ENCODE data around the gene BCAR3.

BCAR3 gene

DNA sequence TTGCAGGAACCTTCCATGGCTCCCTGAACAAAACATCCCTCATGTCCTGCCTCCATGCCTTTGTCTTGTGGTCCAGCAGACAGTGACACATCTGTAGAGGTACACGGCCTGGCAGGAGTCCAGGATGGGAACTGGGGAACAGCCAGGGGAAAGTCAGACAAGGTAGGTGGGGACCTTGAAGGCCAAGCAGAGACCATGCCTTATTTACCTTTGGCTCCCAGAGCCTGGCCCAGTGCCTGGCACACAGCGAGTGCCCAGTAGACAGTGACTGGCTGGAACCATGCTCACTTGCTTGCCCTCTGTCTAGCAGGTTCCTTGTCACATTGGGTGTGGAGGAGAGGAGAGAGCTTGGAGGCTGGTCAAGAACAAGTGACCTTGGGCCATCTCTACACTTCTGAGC is 81.0 kb downstream of the BCAR3 start:
- TF ChIP-seq EZH2phosphoT487 (conservative IDR thresholded peaks at IDR 0.05; ENCODE audit: low read length): no peak
- no peaks in the 10 kb centered on the region for H3K9me2 ChIP-seq (replicated peaks; ENCODE audit: insufficient read depth, low read length)
- H2AFZ ChIP-seq (ENCODE audit: low read depth, low read length, severe bottlenecking): no peak overlapping the region
- no peaks in the 10 kb centered on the region for H4K20me1 ChIP-seq (ENCODE audit: low read depth, low read length)
- no peak overlapping the region for H3K9ac ChIP-seq (ENCODE audit: low read length)
- H3K27ac ChIP-seq (ENCODE audit: low read depth, low read length): no peak overlapping the region
- no peaks in the 10 kb centered on the region for H3K36me3 ChIP-seq (ENCODE audit: low read length)
- H3K4me2 ChIP-seq (ENCODE audit: low read depth, low read length, poor library complexity, severe bottlenecking): no peak overlapping the region
- H3K4me3 ChIP-seq (ENCODE audit: insufficient read depth, low read length, poor library complexity, severe bottlenecking): no peak overlapping the region
- H3K27me3 ChIP-seq (ENCODE audit: low read length): no peaks in the 10 kb centered on the region
- no peaks in the 10 kb centered on the region for H3K79me2 ChIP-seq (ENCODE audit: insufficient read depth, low read length)
- H3K9me3 ChIP-seq (ENCODE audit: insufficient read depth, low read length): no peaks in the 10 kb centered on the region
- H3F3A ChIP-seq (ENCODE audit: insufficient read depth): no peaks in the 10 kb centered on the region

DNA sequence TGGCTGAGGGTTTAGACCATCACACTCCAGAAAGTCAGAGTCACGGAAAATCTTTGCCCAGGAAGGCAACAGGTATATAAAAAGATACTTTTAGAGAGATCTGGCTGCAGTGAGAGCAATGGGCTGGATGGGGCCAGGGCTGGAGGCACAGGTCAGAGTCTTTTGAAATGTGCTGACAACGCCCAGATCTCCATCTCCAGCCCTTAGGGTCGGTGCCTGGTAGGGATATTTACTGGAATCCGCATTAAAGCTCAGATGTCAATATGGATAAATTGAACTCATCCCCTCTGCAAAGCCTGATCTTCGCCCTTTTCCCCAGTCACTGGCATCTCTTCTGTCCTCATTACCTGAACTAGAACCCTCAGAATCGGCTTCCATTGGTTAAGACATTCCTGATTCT is 82.2 kb downstream of the BCAR3 start:
- no peaks in the 10 kb centered on the region for H3K9me3 ChIP-seq (ENCODE audit: insufficient read depth, low read length)
- no peaks in the 10 kb centered on the region for H3F3A ChIP-seq (ENCODE audit: insufficient read depth)
- no peak overlapping the region for H3K4me2 ChIP-seq (ENCODE audit: low read depth, low read length, poor library complexity, severe bottlenecking)
- H2AFZ ChIP-seq (ENCODE audit: low read depth, low read length, severe bottlenecking): no peak overlapping the region
- H3K79me2 ChIP-seq (ENCODE audit: insufficient read depth, low read length): no peaks in the 10 kb centered on the region
- H3K27ac ChIP-seq (ENCODE audit: low read depth, low read length): no peak overlapping the region
- no peak overlapping the region for H3K9ac ChIP-seq (ENCODE audit: low read length)
- H3K27me3 ChIP-seq (ENCODE audit: low read length): no peaks in the 10 kb centered on the region
- TF ChIP-seq, protein P1, sequence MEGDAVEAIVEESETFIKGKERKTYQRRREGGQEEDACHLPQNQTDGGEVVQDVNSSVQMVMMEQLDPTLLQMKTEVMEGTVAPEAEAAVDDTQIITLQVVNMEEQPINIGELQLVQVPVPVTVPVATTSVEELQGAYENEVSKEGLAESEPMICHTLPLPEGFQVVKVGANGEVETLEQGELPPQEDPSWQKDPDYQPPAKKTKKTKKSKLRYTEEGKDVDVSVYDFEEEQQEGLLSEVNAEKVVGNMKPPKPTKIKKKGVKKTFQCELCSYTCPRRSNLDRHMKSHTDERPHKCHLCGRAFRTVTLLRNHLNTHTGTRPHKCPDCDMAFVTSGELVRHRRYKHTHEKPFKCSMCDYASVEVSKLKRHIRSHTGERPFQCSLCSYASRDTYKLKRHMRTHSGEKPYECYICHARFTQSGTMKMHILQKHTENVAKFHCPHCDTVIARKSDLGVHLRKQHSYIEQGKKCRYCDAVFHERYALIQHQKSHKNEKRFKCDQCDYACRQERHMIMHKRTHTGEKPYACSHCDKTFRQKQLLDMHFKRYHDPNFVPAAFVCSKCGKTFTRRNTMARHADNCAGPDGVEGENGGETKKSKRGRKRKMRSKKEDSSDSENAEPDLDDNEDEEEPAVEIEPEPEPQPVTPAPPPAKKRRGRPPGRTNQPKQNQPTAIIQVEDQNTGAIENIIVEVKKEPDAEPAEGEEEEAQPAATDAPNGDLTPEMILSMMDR (IDR thresholded peaks at IDR 0.05; ENCODE audit: insufficient read depth, low read length, poor library complexity, severe bottlenecking): no peak
- TF ChIP-seq EZH2phosphoT487 (conservative IDR thresholded peaks at IDR 0.05; ENCODE audit: low read length): no peak
- H3K9me2 ChIP-seq (replicated peaks; ENCODE audit: insufficient read depth, low read length): no peaks in the 10 kb centered on the region
- no peaks in the 10 kb centered on the region for H3K36me3 ChIP-seq (ENCODE audit: low read length)
- no peak overlapping the region for H3K4me3 ChIP-seq (ENCODE audit: insufficient read depth, low read length, poor library complexity, severe bottlenecking)
- no peaks in the 10 kb centered on the region for H4K20me1 ChIP-seq (ENCODE audit: low read depth, low read length)

DNA sequence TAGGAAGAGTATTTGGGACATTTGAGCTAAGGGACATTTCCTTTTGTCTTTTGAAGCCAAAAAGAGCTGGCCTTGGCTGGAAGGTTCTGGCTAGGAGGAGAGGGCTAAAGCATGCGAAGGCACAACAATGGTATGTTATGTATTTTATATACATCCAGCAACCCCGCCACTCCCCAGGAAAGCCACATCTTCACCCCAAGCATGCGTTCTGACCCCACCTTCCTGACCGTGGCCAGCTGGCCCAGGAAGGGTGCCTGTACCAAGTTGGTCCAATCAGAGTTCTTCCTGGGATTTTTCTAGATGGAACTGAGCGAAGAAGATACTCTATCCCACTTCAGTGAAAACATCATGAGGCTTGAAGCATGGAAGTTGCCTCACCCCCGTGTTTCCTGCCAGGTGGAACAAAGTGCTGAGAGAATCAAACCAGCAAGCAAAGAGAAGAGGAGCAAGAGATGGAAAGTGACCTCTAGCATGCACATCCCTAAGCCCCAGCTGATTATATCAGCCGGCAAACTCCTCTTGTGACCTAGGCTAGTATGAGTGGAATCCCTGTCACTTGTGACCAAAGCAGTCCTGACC is 82.7 kb downstream of the BCAR3 start:
- no peaks in the 10 kb centered on the region for H3K36me3 ChIP-seq (ENCODE audit: low read length)
- no peaks in the 10 kb centered on the region for H3K27me3 ChIP-seq (ENCODE audit: low read length)
- no peak overlapping the region for H3K27ac ChIP-seq (ENCODE audit: low read depth, low read length)
- no peak overlapping the region for H3K9ac ChIP-seq (ENCODE audit: low read length)
- H3K9me3 ChIP-seq (ENCODE audit: insufficient read depth, low read length): no peaks in the 10 kb centered on the region
- no peak overlapping the region for H3K4me3 ChIP-seq (ENCODE audit: insufficient read depth, low read length, poor library complexity, severe bottlenecking)
- H3F3A ChIP-seq (ENCODE audit: insufficient read depth): no peaks in the 10 kb centered on the region
- H3K4me2 ChIP-seq (ENCODE audit: low read depth, low read length, poor library complexity, severe bottlenecking): no peak overlapping the region
- H3K79me2 ChIP-seq (ENCODE audit: insufficient read depth, low read length): no peaks in the 10 kb centered on the region
- H4K20me1 ChIP-seq (ENCODE audit: low read depth, low read length): no peaks in the 10 kb centered on the region
- no peaks in the 10 kb centered on the region for H3K9me2 ChIP-seq (replicated peaks; ENCODE audit: insufficient read depth, low read length)
- H2AFZ ChIP-seq (ENCODE audit: low read depth, low read length, severe bottlenecking): no peak overlapping the region
- TF ChIP-seq, protein P1 (IDR thresholded peaks at IDR 0.05; ENCODE audit: insufficient read depth, low read length, poor library complexity, severe bottlenecking): no peak

DNA sequence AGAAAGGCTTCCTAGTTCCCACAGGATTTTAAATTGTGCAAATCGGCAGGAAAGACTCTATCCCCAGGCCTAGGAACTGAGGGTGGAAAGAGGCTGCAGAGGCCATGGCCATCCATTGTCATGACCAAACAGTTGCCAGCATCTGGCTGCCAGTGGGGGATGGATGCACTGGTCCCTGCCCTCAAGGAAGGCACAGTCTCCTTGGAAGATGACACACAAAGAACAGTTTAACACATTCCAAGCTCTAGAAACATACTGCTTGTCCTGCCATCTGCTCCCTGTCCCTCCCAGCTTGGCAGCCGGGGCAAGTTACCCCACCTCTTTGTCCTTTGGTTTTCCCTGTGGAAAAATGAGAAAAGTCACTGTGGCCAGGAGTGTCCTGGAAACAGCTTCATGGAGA is 83.2 kb downstream of the BCAR3 start:
- Histone ChIP-seq H4K20me1 (ENCODE audit: low read depth, low read length) (no peaks in the 10 kb centered on the region), H3K9me3 (ENCODE audit: insufficient read depth, low read length) (no peaks in the 10 kb centered on the region), H3K36me3 (ENCODE audit: low read length) (no peaks in the 10 kb centered on the region), H3K27me3 (ENCODE audit: low read length) (no peaks in the 10 kb centered on the region), H3K79me2 (ENCODE audit: insufficient read depth, low read length) (no peaks in the 10 kb centered on the region), H3K9me2 (replicated peaks; ENCODE audit: insufficient read depth, low read length) (no peaks in the 10 kb centered on the region), H3K9ac (ENCODE audit: low read length) (no peak overlapping the region), H3K4me3 (ENCODE audit: insufficient read depth, low read length, poor library complexity, severe bottlenecking) (no peak overlapping the region), H3K27ac (ENCODE audit: low read depth, low read length) (no peak overlapping the region), H2AFZ (ENCODE audit: low read depth, low read length, severe bottlenecking) (no peak overlapping the region), H3K4me2 (ENCODE audit: low read depth, low read length, poor library complexity, severe bottlenecking) (no peak overlapping the region), H3F3A (ENCODE audit: insufficient read depth) (no peaks in the 10 kb centered on the region)
- TF ChIP-seq, protein P1 (IDR thresholded peaks at IDR 0.05; ENCODE audit: insufficient read depth, low read length, poor library complexity, severe bottlenecking): no peak
- TF ChIP-seq EZH2phosphoT487 (conservative IDR thresholded peaks at IDR 0.05; ENCODE audit: low read length): no peak

All from SU-DHL-6 (cell line).